ENCODE data around the gene ASTN1. TPM values are rescaled to one million over a fixed set of nuclear protein-coding genes. Genes with fewer than 3 reads are reported as not detected.

The ASTN1 gene
- total RNA-seq, 2 experiments from 2014 or later = not detected

- no peak overlapping the region for H3K4me3 ChIP-seq (ENCODE audit: low read depth, low read length, poor library complexity, severe bottlenecking)
- H3K27ac ChIP-seq (ENCODE audit: low read depth, low read length, poor library complexity, severe bottlenecking) = no peak overlapping the region
- intact Hi-C loops (cut with micrococcal nuclease; ENCODE audit: unreplicated experiment) = no loop called here
- H3K4me1 ChIP-seq (ENCODE audit: insufficient read depth, low read length, poor library complexity, severe bottlenecking) = no peaks in the 10 kb centered on the region
- no peak overlapping the region for H2AFZ ChIP-seq (ENCODE audit: low read length)
- CTCF ChIA-PET (ENCODE audit: unreplicated experiment) = interaction anchor here (0.6 kb wide), 1 partner anchor 1939 kb away, joined by 3 read pairs; no protein-coding TSS in a partner anchor
- POLR2A ChIA-PET = interaction anchor here (0.7 kb wide), 1 partner anchor 273 kb away, joined by 3 read pairs; no protein-coding TSS in a partner anchor
- no peaks in the 10 kb centered on the region for H4K20me1 ChIP-seq (ENCODE audit: insufficient read depth, low read length)
- H3K9me2 ChIP-seq (ENCODE audit: insufficient read depth, low read length) = no peaks in the 10 kb centered on the region
- TF ChIP-seq EZH2phosphoT487 (IDR thresholded peaks at IDR 0.05; ENCODE audit: borderline replicate concordance, low read depth, low read length) (no peak), CTCF (conservative IDR thresholded peaks at IDR 0.05; ENCODE audit: low read length) (no peak)
- H3K9me3 ChIP-seq (ENCODE audit: low read length) = no peaks in the 10 kb centered on the region
- no TSS peak for BruUV-seq (replicated peaks)
- no peak overlapping the region for H3K4me2 ChIP-seq (ENCODE audit: low read length)
- no peaks in the 10 kb centered on the region for H3K79me2 ChIP-seq (ENCODE audit: insufficient read depth, low read depth, low read length)
- no peak for DNase-seq (ENCODE audit: low spot score)
- no peaks in the 10 kb centered on the region for H3K36me3 ChIP-seq (ENCODE audit: insufficient read depth, low read length)
Measured at GRCh38 chr1:177063648-177064047, 100.9 kb downstream of the ASTN1 start.

GRCh38 chr1:177054542-177054941 is 110.0 kb downstream of the ASTN1 start:
- TF ChIP-seq CTCF (conservative IDR thresholded peaks at IDR 0.05; ENCODE audit: low read length) (no peak), EZH2phosphoT487 (IDR thresholded peaks at IDR 0.05; ENCODE audit: borderline replicate concordance, low read depth, low read length) (no peak)
- H3K27ac ChIP-seq (ENCODE audit: low read depth, low read length, poor library complexity, severe bottlenecking) = no peak overlapping the region
- POLR2A ChIA-PET = no interaction called here

GRCh38 chr1:177053648-177054047 is 110.9 kb downstream of the ASTN1 start:
- intact Hi-C loops (cut with micrococcal nuclease; ENCODE audit: unreplicated experiment) = no loop called here
- no peak overlapping the region for H3K27ac ChIP-seq (ENCODE audit: low read depth, low read length, poor library complexity, severe bottlenecking)
- no peak overlapping the region for H2AFZ ChIP-seq (ENCODE audit: low read length)
- ChIA-PET POLR2A (no interaction called here), CTCF (ENCODE audit: unreplicated experiment) (no interaction called here)
- no peaks in the 10 kb centered on the region for H4K20me1 ChIP-seq (ENCODE audit: insufficient read depth, low read length)
- H3K36me3 ChIP-seq (ENCODE audit: insufficient read depth, low read length) = no peaks in the 10 kb centered on the region
- H3K4me3 ChIP-seq (ENCODE audit: low read depth, low read length, poor library complexity, severe bottlenecking) = no peak overlapping the region
- no peaks in the 10 kb centered on the region for H3K9me2 ChIP-seq (ENCODE audit: insufficient read depth, low read length)
- no TSS peak for BruUV-seq (replicated peaks)
- no peaks in the 10 kb centered on the region for H3K79me2 ChIP-seq (ENCODE audit: insufficient read depth, low read depth, low read length)
- no peaks in the 10 kb centered on the region for H3K9me3 ChIP-seq (ENCODE audit: low read length)
- TF ChIP-seq EZH2phosphoT487 (IDR thresholded peaks at IDR 0.05; ENCODE audit: borderline replicate concordance, low read depth, low read length) = no peak
- TF ChIP-seq CTCF (conservative IDR thresholded peaks at IDR 0.05; ENCODE audit: low read length) = no peak
- no peak for DNase-seq (ENCODE audit: low spot score)
- no peaks in the 10 kb centered on the region for H3K4me1 ChIP-seq (ENCODE audit: insufficient read depth, low read length, poor library complexity, severe bottlenecking)
- H3K4me2 ChIP-seq (ENCODE audit: low read length) = no peak overlapping the region

More at GRCh38 chr1:177054542-177054941, 110.0 kb downstream of the ASTN1 start:
- Histone ChIP-seq H4K20me1 (ENCODE audit: insufficient read depth, low read length) (no peaks in the 10 kb centered on the region), H3K4me3 (ENCODE audit: low read depth, low read length, poor library complexity, severe bottlenecking) (no peak overlapping the region), H3K4me1 (ENCODE audit: insufficient read depth, low read length, poor library complexity, severe bottlenecking) (no peaks in the 10 kb centered on the region), H3K79me2 (ENCODE audit: insufficient read depth, low read depth, low read length) (no peaks in the 10 kb centered on the region), H3K36me3 (ENCODE audit: insufficient read depth, low read length) (no peaks in the 10 kb centered on the region), H3K9me3 (ENCODE audit: low read length) (no peaks in the 10 kb centered on the region), H3K4me2 (ENCODE audit: low read length) (no peak overlapping the region), H2AFZ (ENCODE audit: low read length) (no peak overlapping the region), H3K9me2 (ENCODE audit: insufficient read depth, low read length) (no peaks in the 10 kb centered on the region)
- CTCF ChIA-PET (ENCODE audit: unreplicated experiment) = no interaction called here
- intact Hi-C loops (cut with micrococcal nuclease; ENCODE audit: unreplicated experiment) = no loop called here
- no TSS peak for BruUV-seq (replicated peaks)
- DNase-seq (ENCODE audit: low spot score) = no peak

All from OCI-LY7 (cell line).